Activated T-cell treated with anti-CD3 and anti-CD28 coated beads, Interleukin-2, amount 50 U/mL, for 48 hours (primary cell): ENCODE measurements around the gene CDC42EP4.
"Not testable (repeated sequence)": the region's sequence is repeated elsewhere in the genome, so short reads cannot be mapped to it uniquely, and the experiment has no call there.

Experiments
- DNase-seq, 2 experiments: peaks; one replicate each; pipeline ENCODE4 v3.0.0-alpha.2; 2020

Gene CDC42EP4

DNA sequence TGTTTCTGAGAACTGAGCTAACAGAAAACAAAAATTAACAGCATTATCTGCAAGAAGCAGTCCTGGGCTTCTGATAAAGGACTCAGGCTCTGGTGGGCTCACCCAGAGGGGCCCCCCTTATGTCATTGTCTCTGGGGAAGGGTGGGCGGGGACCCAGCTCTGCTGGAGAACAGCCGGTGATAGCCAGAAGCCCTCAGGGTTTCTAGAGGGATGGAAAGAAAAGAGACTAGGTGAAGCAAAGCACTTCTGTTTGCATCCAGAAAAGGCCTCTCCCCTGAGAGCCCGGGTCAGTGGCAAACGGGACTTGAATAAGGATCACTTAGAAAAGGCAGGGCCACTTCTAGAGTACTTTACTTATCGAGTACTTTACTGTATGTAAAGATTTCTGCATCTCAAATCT is 7.0 kb upstream of the CDC42EP4 start:
- no peak for DNase-seq

DNA sequence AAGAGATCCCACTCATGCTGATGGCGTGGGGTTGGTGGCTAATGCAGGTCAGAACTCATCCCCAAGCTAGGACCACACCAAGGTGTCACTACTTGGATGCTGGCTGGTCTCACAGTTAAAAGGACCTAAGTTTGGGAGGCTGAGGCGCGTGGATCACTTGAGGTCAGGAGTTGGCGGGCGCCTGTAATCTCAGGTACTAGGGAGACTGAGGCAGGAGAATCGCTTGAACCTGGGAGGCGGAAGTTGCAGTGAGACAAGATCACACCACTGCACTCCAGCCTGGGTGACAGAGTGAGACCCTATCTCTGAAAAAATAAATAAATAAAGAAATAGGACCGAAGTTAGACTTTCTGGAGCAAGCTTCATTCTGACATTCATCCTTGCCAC is 6.6 kb upstream of the CDC42EP4 start:
- DNase-seq: no peak

DNA sequence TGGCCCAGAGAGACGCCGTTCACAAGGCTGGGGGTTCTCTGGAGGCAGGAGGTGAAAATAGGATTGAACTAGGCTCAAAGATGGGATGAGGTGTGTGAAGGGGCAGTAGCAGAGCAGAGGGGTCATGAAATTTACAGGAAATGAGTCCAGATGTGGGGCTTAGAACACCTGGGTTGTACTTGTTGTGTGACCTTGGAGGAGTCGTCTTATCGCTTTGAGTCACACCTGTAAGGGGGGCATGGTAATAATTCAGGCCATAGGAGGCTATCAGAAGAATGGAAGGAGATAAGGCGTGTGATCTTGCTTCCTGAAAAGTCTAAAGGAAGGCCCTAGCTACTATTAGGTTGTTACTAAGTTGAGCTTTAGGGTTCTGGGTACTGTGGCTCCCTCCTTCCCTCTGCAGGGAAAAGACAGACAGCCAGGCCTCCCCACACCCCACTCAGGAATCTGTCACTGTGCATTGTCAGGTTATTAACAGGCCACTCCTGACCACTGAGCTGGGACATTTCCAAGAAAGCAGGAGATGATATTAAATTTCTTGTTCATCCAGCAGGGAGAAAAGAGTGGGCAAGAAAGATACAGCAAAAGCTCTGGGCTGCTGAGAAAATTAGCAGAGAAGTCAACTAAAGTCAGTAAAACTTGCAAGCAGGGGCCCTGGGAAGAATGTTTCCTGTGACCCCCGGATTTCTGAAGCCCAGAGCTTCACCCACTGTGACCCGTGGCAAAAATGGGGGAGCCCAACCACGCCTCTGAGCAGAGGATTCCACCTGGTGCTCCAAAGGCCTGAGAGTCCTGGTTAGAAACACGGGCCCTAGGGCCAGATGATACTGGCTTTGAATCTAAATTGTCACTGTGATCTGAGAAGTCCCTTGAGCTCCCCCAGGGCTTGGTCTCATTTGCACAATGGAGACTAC is 6.0 kb upstream of the CDC42EP4 start:
- no peak for DNase-seq

DNA sequence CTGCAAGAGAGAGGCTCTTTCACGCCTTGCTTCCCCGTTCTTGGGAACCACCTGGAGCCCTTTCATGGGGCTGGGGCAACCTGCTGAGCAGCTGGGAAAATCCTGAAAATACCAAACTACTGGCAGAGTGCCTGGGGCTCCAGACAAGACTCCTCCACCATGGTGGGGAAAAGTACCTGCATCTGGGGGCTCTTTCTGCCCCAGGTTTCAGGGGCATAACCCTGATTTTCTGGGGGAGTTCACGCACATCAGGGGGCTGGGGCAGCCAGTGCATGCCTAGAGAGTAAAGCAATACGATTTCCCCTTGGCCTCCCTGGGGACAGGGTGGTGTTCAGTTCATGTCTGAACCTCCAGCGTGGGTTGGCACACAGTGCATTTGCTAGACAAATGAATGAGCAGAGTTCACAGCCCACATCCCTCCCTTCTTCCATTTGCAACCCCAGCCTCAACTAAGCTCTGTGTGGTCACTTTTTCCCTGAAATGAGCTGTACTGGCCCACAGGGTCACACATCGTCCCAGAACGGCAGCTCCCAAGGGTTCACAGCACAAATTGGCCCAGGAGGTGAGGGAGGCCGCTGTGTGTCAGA is 5.2 kb upstream of the CDC42EP4 start:
- no peak for DNase-seq

DNA sequence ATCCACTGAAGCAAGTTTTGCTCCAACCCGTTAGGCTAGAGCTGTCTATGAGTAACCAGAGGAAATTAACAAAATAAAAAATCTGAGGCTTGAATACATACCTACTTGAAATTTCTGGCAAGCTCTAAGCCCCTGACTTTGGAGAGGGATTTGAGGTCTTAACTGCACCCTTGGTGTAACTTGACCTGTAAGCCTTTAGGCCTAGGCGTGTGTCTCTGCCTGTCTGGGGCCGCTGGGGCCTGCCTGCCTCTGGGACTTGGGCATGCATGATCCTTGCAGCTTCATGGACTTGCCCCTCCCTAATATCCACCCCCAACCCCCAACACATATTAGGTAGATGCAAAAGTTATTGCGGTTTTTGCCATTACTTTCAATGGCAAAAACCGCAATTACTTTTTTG is 3.7 kb upstream of the CDC42EP4 start:
- DNase-seq: no peak

DNA sequence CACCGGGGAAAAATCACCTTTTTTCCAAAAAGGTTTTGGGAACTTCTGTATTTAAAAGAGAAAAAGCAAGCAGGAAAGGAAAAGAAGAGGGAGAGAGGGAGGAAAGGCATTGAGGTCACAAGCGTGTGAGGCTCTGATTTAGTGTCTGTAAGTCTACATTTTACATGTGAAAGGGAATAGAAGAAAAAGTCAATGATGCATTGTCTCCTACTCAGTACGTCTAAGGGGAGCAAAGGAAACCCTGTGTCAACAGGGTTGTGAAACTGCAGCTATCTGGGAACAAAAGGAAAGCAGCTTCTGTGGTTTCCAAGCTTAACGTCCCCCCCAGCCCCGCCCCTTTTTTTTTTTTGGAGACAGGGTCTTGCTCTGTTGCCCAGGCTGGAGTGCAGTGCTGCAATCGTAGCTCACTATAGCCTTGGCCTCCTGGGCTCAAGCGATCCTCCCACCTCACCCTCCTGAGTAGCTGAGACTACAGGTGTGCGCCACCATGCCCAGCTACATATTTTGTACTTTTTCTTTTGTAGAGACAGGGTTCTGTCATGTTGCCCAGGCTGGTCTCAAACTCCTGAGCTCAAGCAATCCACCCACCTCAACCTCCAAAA is 1.8 kb upstream of the CDC42EP4 start:
- DNase-seq: no peak

DNA sequence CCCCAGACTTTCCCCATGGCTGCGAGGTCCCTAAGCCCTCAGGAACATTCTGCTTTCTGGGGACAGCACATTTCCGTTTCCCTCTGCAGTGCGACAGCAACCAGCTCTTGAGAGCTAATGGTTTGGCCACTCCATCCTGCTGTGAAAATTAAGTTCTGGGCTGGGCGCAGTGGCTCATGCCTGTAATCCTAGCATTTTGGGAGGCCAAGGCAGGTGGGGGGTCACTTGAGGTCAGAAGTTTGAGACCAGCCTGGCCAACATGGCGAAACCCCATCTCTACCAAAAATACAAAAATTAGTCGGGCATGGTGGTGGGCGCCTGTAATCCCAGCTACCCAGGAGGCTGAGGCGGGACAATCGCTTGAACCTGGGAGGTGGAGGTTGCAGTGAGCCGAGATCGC is 1.1 kb upstream of the CDC42EP4 start:
- not testable (repeated sequence) for DNase-seq

DNA sequence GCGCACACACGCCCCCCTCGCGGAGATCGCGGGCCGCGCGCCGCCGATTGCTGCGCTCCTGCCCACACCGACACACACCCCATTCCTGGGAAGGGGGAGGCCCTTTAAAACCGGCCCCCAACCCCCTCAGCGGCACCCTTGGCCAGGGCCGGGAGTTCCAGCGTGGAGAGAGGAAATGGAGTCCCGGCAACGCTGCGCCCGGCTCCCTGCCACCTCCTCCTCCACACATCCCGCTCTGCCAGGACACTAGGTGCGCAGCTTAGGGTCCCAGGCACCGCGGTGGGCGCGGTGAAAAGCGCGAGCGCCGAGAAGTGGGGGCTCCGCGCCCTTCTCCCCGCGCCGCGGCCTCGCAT is 397 bp downstream of the CDC42EP4 start:
- no peak for DNase-seq

DNA sequence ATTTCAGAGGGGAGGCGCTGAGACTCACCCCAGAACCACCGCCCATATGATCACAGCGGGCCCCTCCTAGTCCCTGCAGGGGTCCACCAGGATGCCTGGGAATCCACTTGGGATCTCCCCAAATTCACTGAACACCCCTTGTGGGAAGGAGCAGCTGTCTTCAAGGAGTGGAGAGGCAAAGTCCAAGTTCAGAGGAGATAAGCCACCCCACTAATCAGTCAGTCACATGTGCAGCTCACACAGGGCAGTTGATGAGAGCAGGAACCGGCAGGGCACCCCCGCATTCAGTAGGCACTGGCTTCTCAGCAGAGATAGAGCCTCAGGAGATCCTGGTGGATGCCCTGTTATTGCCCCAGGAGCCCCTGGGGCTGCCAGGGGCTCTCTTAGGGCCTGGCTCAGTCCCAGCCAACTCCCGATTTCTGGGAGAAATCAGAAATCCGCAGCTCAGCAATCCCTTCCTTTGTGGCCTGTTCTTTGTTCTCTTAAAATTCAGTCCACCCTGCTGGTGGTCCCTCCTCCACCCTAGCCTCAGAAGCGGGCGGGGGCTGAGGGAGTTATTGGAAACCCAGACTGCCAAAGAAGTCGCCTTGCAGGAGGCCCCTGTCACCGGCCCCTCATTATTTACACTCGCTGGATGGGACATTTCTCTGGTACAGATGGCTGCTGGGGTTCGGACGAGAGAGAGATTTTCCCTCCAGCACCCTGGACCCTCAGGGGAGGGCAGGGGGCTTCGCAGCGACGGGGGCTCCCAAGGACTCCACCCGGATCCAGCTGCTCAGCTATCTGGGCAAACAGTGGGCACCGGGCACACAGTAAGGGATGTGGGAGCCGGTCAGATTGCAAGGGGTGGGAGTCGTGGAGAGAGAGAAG is 1.8 kb downstream of the CDC42EP4 start:
- DNase-seq: no peak

DNA sequence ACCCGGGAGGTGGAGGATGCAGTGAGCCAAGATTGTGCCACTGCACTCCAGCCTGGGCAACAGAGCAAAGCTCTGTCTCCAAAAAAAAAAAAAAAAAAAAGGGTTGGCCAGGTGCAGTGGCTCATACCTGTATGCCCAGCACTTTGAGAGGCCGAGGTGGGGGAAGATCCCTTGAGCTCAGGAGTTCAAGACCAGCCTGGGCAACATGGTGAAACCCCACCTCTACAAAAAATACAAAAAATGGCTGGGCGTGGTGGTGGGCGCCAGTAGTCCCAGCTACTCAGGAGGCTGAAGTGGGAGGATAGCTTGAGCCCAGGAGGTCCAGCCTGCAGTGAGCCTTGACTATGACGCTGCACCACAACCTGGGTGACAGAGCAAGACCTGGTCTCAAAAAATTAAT is 2.8 kb downstream of the CDC42EP4 start:
- DNase-seq: not testable (repeated sequence)

DNA sequence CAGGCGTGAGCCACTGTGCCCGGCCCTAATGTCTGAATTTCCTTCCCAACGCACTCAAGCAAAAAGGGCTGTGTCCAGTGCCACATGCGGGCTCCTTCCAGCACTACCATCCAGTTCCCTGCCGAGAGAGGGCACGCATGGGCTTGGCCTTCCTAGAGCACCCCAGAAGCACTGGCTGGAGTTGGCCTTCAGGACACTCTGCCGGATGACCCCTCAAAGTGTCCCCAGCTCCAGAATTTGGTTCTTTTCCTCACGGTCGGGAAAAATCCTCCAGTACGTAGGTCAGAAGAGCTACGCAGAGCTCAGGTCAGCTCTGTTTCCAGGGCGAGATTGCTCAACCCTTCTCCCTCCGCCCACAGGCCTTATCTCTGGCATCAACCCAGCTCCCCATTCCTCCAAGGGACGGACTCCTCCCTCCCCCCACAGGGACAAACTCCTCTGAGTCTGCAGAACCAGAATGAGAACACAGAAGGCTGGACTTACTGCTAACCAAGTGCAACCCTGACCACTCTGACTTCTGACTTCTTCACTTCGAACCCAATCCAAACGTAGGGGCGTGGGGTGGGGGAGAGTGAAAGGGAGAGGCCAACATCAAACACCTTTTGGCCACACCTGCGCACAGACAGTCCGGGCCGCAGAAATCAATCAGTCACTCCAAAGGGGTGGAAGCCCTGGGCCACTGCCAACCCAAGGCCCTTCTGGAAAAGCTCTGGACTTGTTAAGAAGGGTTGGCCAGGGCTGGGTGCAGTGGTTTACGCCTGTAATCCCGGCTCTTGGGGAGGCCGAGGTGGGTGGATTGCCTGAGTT is 3.6 kb downstream of the CDC42EP4 start:
- DNase-seq: no peak

DNA sequence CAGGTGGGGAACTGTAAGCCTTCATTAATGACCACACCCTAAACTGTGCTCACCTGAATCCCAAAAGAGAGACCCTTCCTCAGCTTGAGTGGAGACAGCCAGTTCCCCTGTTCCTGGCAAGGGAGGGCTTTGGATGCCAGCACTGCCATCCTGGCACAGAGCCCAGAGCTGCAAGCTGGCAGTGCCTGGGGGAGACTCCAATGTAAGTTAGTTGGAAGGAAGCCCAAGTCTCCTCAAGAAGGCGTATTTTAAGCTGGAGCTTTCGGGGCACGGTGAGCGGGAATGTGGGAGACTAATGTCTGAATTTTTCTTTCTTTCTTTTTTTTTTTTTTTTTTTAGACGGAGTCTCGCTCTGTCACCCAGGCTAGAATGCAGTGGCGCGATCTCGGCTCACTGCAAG is 4.7 kb downstream of the CDC42EP4 start:
- no peak for DNase-seq

DNA sequence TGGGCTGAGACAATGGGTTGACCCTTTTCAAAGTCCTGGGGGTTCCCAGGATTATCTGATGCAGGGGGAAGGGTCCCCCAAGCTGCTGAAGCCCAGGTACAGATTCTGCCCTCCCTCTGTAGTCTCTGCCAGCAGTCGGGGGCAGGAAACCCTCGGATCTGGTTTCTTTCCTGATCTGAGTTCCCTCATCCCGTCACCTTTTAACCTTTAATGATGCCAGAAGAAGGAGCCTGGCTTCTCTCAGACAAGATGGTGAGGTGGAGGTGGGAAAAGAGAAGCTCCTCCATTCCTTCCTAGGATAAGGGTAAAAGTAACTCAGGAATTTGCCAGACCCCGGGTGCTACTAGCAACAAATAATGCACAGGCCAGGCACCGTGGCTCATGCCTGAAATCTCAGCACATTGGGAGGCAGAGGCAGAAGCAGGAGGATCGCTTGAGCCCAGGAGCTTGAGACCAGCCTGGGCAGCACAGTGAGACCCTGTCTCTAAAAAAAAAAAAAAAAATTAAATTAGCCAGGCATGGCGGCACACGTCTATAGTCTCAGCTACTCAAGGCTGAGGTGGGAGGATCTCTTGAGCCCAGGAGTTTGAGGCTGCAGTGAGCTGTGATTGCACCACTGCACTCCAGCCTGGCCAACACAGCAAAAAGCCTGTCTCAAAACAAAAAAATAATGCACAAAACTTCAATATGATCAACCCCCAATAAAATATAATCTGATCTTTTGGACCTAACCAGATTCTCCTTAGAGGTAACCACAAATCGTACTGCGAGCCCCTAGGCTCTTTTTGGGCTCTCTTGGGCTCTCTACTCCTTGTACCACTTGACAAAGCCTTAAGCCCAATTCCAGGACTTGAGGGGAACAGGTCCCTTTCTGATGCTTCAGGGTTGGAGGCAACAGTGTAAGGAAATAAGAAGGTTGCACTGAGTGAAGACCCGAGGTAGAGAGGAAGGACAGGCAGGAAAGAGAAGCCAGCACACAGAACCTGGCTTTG is 5.7 kb downstream of the CDC42EP4 start:
- DNase-seq: no peak

DNA sequence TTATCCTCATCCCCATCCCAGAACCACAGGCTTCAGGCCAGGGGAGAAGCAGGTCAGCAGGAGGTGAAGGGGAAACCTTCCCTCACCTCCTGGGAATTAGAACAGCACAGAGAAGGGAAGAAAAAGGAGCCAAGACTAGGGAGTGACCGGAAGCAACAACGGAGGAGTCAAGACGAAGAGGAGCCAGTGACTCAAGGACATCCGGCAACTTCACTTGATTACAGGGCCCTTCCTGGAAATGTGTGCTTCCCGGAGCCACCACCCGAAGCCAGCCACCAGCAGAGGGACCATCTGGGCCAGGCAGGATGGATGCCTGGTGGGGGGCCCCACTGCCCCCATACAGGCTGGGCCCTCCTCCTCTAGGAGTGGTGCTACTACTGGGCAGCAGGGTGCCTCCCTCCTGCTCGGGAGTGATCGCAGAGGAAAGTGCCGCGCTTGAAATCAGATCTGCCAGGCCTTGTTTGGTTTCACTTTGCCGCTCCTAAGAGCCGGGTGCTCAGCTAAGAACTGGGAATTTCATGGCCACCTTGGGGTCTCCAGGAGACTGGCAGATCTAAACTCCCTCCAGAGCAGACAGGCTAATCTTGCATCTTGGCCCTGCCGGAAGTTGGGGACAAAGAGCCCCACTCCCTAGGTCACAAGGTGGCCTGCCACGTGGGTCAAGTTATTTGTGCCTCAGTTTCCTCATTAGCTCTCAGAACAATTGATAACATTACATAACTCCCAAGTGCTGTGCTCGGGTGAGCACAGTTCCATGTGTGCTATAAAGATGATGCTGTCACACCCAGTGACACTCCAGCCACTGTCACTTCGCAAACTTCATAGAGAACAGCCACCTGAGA is 6.6 kb downstream of the CDC42EP4 start:
- DNase-seq: no peak

DNA sequence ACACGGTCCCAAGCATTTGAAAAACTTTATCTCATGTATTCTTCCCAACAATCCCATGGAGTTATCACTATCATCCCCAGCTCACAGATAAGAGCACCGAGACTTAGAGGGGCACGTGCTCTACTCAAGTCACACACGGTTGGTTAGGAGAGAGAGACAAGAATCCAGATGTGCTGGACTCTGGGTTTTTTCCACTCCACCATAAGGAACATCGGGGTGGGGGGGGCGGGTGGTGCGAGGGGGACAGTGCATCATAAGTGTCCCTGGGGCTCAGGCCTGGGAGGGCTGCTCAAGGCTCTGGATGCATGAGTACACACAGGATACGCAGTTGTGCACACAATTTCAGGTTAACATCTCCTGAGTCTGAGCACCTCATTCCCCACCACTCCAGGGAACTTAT is 7.4 kb downstream of the CDC42EP4 start:
- no peak for DNase-seq

DNA sequence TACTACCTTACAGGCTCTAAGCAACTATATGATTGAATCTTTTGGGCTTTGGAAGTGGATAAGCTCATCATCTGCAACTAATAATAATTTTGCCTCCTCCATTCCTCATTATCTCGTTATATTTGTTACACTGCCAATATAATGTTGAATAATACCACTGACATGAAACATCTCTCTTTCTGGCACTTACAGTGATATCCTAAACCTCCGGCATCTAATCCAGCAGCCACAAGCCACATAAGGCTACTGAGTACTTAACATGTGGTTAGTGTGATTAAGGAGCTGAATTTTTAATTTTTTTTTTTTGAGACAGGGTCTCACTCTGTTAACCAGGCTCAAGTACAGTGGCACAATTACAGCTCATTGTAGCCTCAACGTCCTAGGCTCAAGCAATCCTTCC is 9.6 kb downstream of the CDC42EP4 start:
- DNase-seq: no peak

DNA sequence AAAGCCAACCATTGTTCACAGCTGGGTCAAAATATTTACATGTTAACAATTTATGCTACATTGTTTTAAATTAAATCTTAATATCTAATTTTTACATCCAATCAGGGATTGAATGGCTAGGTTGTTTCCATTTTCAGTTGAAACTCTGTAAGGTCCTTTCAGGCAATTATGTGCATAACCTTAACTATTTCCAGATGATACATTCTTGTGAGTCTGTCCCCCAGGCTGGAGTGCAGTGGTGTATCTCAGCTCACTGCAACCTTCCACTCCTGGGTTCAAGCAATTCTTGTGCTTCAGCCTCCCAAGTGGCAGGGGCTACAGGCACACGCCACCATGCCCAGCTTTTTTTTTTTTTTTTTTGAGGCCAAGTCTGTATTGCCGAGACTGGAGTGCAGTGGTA is 10.4 kb downstream of the CDC42EP4 start:
- no peak for DNase-seq

DNA sequence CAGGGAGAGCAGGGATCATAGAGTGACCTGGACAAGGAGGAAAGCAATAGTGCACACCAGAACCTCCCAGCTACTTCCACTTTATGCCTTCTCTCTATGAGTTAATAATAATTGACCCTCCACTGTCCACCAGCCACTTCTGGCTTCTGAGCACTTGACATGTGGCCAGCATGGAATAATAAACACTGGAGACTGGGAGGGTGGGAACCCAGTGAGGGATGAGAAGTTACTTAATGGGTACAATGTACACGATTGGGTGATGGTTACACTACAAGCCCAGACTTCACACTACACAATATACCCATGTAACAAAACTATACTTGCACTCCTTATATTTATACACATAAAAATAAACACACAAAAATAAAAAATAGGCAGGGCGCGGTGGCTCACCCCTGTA is 11.4 kb downstream of the CDC42EP4 start:
- DNase-seq: no peak

DNA sequence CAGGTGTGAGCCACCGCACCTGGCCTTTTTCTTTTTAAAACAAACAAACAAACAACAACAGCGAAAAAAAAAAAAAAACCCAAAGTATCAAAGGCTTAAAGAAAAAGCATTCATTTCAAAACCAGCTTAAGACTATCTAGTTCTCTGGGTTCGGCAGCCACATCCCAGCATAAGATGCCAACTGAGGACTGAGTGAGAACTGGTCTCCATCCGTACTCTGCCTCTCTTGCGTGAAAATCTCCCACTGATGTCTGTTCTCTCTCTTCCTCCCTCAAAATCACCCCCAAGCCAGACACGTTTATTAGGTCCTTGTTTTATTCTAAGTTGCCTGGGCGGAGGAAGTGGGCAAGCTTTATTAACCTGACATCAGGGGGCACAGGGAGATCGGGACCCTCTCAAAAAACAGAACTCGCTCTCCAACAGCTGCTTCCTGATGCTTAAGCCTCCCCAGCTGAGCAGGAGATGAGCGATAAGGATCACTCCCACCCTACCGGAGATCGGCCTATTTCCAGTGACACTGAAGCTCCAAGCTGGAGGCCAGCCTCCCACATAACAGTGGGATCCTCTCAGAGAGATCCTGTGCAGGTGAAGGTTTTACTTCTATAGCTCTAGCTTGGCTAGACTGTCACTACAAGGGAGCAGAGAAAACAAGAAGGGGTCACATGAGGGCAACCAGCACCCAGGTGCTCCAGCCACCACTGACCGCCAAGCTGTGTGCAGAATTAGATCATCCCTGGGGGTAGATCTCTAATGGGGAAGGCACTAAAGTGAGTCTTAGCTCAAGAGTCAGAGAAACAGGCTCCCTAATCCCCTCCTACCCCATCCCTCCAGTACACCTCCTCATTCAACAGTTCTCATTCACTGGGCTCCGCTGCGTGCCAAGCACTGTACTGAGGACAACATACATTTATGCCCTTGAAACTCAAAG is 13.6 kb downstream of the CDC42EP4 start:
- no peak for DNase-seq
